ENCODE results near the gene TUBA3C. TPM values are rescaled to one million over a fixed set of nuclear protein-coding genes. Genes with fewer than 3 reads are reported as not detected.

The TUBA3C gene
- total RNA-seq, 2 donors from 2014 or later = 87.1 TPM; not detected in 1

- no peak for DNase-seq (ENCODE audit: low spot score)
- TF ChIP-seq POLR2AphosphoS5 (IDR thresholded peaks at IDR 0.05) (no peak), POLR2A (IDR thresholded peaks at IDR 0.05) (no peak), CTCF (IDR thresholded peaks at IDR 0.05) (no peak)
- H3K4me1 ChIP-seq (replicated peaks) = no peaks in the 10 kb centered on the region
- intact Hi-C loops (cut with DNase I) = no loop called here
- H3K27me3 ChIP-seq (replicated peaks; ENCODE audit: insufficient read depth) = no peaks in the 10 kb centered on the region
- no peaks in the 10 kb centered on the region for H3K9me3 ChIP-seq
- H3K36me3 ChIP-seq = no peaks in the 10 kb centered on the region
- H3K4me3 ChIP-seq = no peak overlapping the region
- 78% methylated on average over 14 of the region's 14 CpGs for WGBS
- no peak overlapping the region for H3K27ac ChIP-seq
These were observed 25.4 kb downstream of the TUBA3C start for GRCh38 chr13:19156013-19156825.

GRCh38 chr13:19155321-19155861, 26.2 kb downstream of the TUBA3C start:
- no peaks in the 10 kb centered on the region for H3K36me3 ChIP-seq
- no peaks in the 10 kb centered on the region for H3K27me3 ChIP-seq (replicated peaks; ENCODE audit: insufficient read depth)
- TF ChIP-seq POLR2AphosphoS5 (IDR thresholded peaks at IDR 0.05) = no peak
- no peak for TF ChIP-seq CTCF (IDR thresholded peaks at IDR 0.05)
- no peak for TF ChIP-seq POLR2A (IDR thresholded peaks at IDR 0.05)
- H3K4me1 ChIP-seq (replicated peaks) = no peaks in the 10 kb centered on the region
- no peak overlapping the region for H3K27ac ChIP-seq
- DNase-seq (ENCODE audit: low spot score) = no peak
- H3K9me3 ChIP-seq = no peaks in the 10 kb centered on the region
- H3K4me3 ChIP-seq = no peak overlapping the region
- 68% methylated on average over 6 of the region's 6 CpGs for WGBS
- intact Hi-C loops (cut with DNase I) = no loop called here

- no peak overlapping the region for H3K27ac ChIP-seq
- H3K9me3 ChIP-seq = no peaks in the 10 kb centered on the region
- H3K4me1 ChIP-seq (replicated peaks) = no peaks in the 10 kb centered on the region
- intact Hi-C loops (cut with DNase I) = no loop called here
- DNase-seq (ENCODE audit: low spot score) = no peak
- no peak overlapping the region for H3K4me3 ChIP-seq
- H3K36me3 ChIP-seq = no peaks in the 10 kb centered on the region
- TF ChIP-seq CTCF (IDR thresholded peaks at IDR 0.05) (no peak), POLR2A (IDR thresholded peaks at IDR 0.05) (no peak), POLR2AphosphoS5 (IDR thresholded peaks at IDR 0.05) (no peak)
- H3K27me3 ChIP-seq (replicated peaks; ENCODE audit: insufficient read depth) = no peaks in the 10 kb centered on the region
- WGBS = 66% methylated on average over 7 of the region's 7 CpGs
These were observed 26.8 kb downstream of the TUBA3C start for GRCh38 chr13:19154843-19155242.

GRCh38 chr13:19153782-19154450, 27.7 kb downstream of the TUBA3C start:
- Histone ChIP-seq H3K27ac (no peak overlapping the region), H3K4me3 (no peak overlapping the region), H3K36me3 (no peaks in the 10 kb centered on the region), H3K4me1 (replicated peaks) (no peaks in the 10 kb centered on the region), H3K9me3 (no peaks in the 10 kb centered on the region), H3K27me3 (replicated peaks; ENCODE audit: insufficient read depth) (no peaks in the 10 kb centered on the region)
- TF ChIP-seq CTCF (IDR thresholded peaks at IDR 0.05) (no peak), POLR2A (IDR thresholded peaks at IDR 0.05) (no peak), POLR2AphosphoS5 (IDR thresholded peaks at IDR 0.05) (no peak)
- intact Hi-C loops (cut with DNase I) = no loop called here
- WGBS = 72% methylated on average over 8 of the region's 9 CpGs
- no peak for DNase-seq (ENCODE audit: low spot score)
